ENCODE results near the gene PDE2A.

DNA sequence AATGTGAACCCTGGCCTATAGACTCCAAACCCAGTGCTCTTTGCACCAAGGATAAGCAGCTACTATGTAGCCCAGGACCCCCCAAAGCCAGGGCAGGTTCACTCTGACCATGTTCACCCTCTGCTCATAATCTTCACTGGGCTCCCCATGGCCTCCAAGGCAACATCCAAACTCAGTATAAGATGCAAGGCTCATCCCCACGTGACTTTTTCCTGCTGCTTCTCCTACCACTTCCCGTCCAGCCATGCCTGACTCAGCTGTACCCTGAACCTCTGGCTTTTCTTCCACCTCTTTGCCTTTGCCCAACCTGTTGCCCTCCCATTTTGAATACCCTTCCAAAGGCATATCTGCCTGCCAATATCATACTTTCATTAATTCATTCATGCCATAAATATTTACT is 27.8 kb downstream of the PDE2A start:
- TF ChIP-seq POLR2A (IDR thresholded peaks at IDR 0.05) = no peak
- TF ChIP-seq, protein P1, sequence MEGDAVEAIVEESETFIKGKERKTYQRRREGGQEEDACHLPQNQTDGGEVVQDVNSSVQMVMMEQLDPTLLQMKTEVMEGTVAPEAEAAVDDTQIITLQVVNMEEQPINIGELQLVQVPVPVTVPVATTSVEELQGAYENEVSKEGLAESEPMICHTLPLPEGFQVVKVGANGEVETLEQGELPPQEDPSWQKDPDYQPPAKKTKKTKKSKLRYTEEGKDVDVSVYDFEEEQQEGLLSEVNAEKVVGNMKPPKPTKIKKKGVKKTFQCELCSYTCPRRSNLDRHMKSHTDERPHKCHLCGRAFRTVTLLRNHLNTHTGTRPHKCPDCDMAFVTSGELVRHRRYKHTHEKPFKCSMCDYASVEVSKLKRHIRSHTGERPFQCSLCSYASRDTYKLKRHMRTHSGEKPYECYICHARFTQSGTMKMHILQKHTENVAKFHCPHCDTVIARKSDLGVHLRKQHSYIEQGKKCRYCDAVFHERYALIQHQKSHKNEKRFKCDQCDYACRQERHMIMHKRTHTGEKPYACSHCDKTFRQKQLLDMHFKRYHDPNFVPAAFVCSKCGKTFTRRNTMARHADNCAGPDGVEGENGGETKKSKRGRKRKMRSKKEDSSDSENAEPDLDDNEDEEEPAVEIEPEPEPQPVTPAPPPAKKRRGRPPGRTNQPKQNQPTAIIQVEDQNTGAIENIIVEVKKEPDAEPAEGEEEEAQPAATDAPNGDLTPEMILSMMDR (IDR thresholded peaks at IDR 0.05) = no peak
- TF ChIP-seq POLR2AphosphoS5 (IDR thresholded peaks at IDR 0.05) = no peak
- TF ChIP-seq EP300 (IDR thresholded peaks at IDR 0.05) = no peak
